Loucy (cell line): Measurements from ENCODE around the gene SRBD1.

Experiments used
- H2AFZ ChIP-seq: fragments of 200-600 bp; sonication (generic); 2 replicates; pipeline ENCODE4 v1.6.0; 2016; ENCODE audit warnings: antibody characterized with exemption, mild to moderate bottlenecking, low read length, moderate library complexity
- H3F3A ChIP-seq: fragments of 200-600 bp; 2 replicates; pipeline ENCODE4 v1.6.0; 2016; ENCODE audit warnings: antibody characterized with exemption, low read depth, mild to moderate bottlenecking
- H3K27me3 ChIP-seq: fragments of 200-600 bp; sonication (generic); 2 replicates; pipeline ENCODE4 v1.6.1; 2014; ENCODE audit warnings: low read length, mild to moderate bottlenecking; ENCODE audit not compliant: insufficient read depth, poor library complexity, severe bottlenecking
- H3K36me3 ChIP-seq: fragments of 200-600 bp; sonication (generic); 2 replicates; pipeline ENCODE4 v1.6.1; 2016; ENCODE audit warnings: low read length; ENCODE audit not compliant: insufficient read depth
- H3K4me1 ChIP-seq: fragments of 200-600 bp; sonication (generic); 2 replicates; pipeline ENCODE4 v1.5.1; 2014; ENCODE audit warnings: low read length, mild to moderate bottlenecking; ENCODE audit not compliant: insufficient read depth, poor library complexity, severe bottlenecking
- H3K4me2 ChIP-seq: fragments of 200-600 bp; sonication (generic); 2 replicates; pipeline ENCODE4 v1.6.0; 2014; ENCODE audit warnings: antibody characterized with exemption, low read length, low read depth, mild to moderate bottlenecking; ENCODE audit not compliant: poor library complexity, severe bottlenecking
- H3K4me3 ChIP-seq: fragments of 200-600 bp; sonication (generic); 2 replicates; pipeline ENCODE4 v1.5.1; 2014; ENCODE audit warnings: low read length, mild to moderate bottlenecking, mixed read lengths; ENCODE audit not compliant: poor library complexity, severe bottlenecking
- H3K79me2 ChIP-seq: fragments of 200-600 bp; sonication (generic); 2 replicates; pipeline ENCODE4 v1.6.1; 2014; ENCODE audit warnings: low read length; ENCODE audit not compliant: insufficient read depth
- H3K9ac ChIP-seq: fragments of 200-600 bp; sonication (generic); 2 replicates; pipeline ENCODE4 v1.6.0; 2014; ENCODE audit warnings: mild to moderate bottlenecking, low read depth, low read length, moderate library complexity; ENCODE audit not compliant: poor library complexity, severe bottlenecking
- H3K9me2 ChIP-seq: fragments of 200-600 bp; sonication (generic); replicated peaks from 2 replicates; pipeline ENCODE4 v1.6.1; 2016; ENCODE audit warnings: low read depth, low read length, mixed read lengths
- H3K9me3 ChIP-seq: fragments of 200-600 bp; sonication (generic); 2 replicates; pipeline ENCODE4 v1.6.1; 2014; ENCODE audit warnings: mild to moderate bottlenecking, antibody characterized with exemption, low read length, low read depth; ENCODE audit not compliant: insufficient read depth
- H4K20me1 ChIP-seq: fragments of 200-600 bp; sonication (generic); 2 replicates; pipeline ENCODE4 v1.6.0; 2014; ENCODE audit warnings: antibody characterized with exemption, low read length, mild to moderate bottlenecking; ENCODE audit not compliant: insufficient read depth, poor library complexity, severe bottlenecking
- CTCF ChIP-seq: fragments of 200-600 bp; sonication (generic); conservative IDR thresholded peaks from 2 replicates; pipeline ENCODE4 v1.5.1; 2014; ENCODE audit warnings: mild to moderate bottlenecking, antibody characterized with exemption, low read length
- EZH2phosphoT487 ChIP-seq: fragments of 200-600 bp; IDR thresholded peaks from 2 replicates; pipeline ENCODE4 v1.6.1; 2018; ENCODE audit warnings: antibody characterized with exemption, mild to moderate bottlenecking, moderate library complexity, borderline replicate concordance

The SRBD1 gene

DNA sequence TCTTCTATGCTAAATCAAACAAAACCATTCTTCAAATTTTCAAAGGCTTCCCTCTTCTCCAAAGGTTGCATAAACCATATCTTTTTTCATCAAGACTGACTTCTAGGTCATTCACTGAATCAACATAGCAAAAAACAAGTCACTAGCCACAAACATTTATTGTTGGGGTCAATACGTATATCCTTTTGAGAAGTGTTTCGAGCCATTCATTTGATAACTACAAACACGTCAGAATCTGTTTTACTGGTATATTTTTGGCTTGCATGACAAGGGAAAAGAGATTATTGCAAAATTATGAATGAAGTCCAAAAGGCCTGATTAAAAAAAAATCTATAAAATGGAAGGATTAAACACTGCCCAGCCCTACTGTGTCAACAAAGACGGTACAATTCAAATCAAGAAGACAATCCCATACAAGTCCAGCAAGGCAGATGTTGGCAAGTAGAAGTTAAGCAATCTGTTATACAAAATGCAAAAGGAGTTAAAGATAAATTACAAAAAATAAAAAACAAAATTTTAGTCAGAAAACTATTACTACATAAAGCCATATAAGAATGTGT lies 222.4 kb downstream of the SRBD1 start:
- no peaks in the 10 kb centered on the region for H3K4me1 ChIP-seq
- H3K36me3 ChIP-seq = peaks cover 53% of the 10 kb centered on the region; the same call in 1 of the 2 replicates
- H4K20me1 ChIP-seq = no peaks in the 10 kb centered on the region
- no peaks in the 10 kb centered on the region for H3K27me3 ChIP-seq
- H3K4me3 ChIP-seq = no peak overlapping the region
- no peak for TF ChIP-seq EZH2phosphoT487
- H3K9me2 ChIP-seq = no peaks in the 10 kb centered on the region
- no peak overlapping the region for H3K4me2 ChIP-seq
- no peak overlapping the region for H2AFZ ChIP-seq
- H3K79me2 ChIP-seq = no peaks in the 10 kb centered on the region
- H3F3A ChIP-seq = no peaks in the 10 kb centered on the region
- H3K9ac ChIP-seq = no peak overlapping the region
- H3K9me3 ChIP-seq = no peaks in the 10 kb centered on the region

DNA sequence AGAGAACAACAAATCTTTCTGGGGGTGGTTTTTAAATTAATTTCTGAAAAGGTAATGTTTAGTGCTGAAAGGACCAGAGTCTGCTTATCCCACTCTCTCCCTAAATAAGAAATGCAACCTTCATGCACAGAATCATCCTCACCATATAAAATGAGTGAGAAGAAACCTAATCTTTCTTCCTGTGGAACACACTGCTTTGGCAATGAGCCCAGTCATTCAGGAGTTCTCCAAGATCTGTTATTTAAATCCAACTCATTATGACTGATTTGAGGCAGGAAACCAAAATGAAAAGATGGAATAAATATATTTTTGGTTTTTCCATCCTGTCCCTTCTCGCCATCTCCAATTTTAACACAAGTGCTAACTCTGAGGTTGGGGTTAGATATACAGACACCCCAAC lies 228.3 kb downstream of the SRBD1 start:
- Histone ChIP-seq H3K4me1 (peaks cover 10% of the 10 kb centered on the region), H3K27me3 (no peaks in the 10 kb centered on the region), H2AFZ (no peak overlapping the region), H3K9me2 (no peaks in the 10 kb centered on the region), H4K20me1 (no peaks in the 10 kb centered on the region), H3K4me3 (no peak overlapping the region), H3K4me2 (no peak overlapping the region), H3K36me3 (peaks cover 7% of the 10 kb centered on the region; the same call in 1 of the 2 replicates), H3F3A (no peaks in the 10 kb centered on the region), H3K9me3 (no peaks in the 10 kb centered on the region), H3K79me2 (no peaks in the 10 kb centered on the region), H3K9ac (no peak overlapping the region)
- TF ChIP-seq CTCF (no peak), EZH2phosphoT487 (no peak)

DNA sequence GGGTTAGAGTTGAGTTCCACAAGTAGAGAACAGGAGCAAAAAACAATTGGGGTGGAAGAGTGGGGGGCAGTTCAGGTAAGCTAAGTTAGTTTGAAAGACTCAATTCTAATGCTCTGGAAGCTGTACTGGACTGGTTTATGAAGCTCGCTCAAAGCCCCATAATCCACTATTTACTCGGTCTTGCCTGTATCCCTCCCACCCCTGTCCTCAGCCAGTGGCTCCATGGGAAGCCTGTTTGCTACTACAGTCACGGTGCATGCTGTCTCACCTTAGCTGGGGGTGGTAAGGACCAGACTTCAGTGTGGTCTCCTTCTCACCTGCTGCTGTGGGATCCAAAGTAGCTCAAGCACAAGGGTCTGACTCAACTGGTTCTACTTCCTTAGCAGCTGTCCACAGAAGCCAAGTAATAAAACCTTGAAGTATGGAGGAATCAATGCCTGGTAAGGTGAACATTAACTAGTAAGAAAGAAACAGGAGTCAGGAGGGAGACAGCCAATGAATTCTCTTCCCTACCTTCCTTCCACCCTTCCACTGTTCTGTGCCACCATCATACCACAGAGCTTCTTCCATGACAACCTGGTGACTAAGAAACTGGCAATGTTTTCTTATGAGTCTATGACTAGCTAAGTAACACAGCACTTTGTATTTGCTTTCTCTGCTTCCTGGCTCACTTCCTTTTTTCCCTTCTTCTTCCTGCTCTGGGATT lies 230.8 kb downstream of the SRBD1 start:
- Histone ChIP-seq H3K27me3 (no peaks in the 10 kb centered on the region), H4K20me1 (no peaks in the 10 kb centered on the region)
- no peak for TF ChIP-seq EZH2phosphoT487
- no peak for TF ChIP-seq CTCF

More for the DNA sequence above, 230.8 kb downstream of the SRBD1 start:
- no peak overlapping the region for H3K4me3 ChIP-seq
- no peak overlapping the region for H3K4me2 ChIP-seq
- H3K9me2 ChIP-seq = no peaks in the 10 kb centered on the region
- H3K79me2 ChIP-seq = no peaks in the 10 kb centered on the region
- H3K36me3 ChIP-seq = no peaks in the 10 kb centered on the region
- H3K9me3 ChIP-seq = no peaks in the 10 kb centered on the region
- H3F3A ChIP-seq = no peaks in the 10 kb centered on the region
- no peak overlapping the region for H2AFZ ChIP-seq
- H3K9ac ChIP-seq = no peak overlapping the region
- H3K4me1 ChIP-seq = peaks cover 10% of the 10 kb centered on the region
